HuH-7.5 (cell line): ENCODE results near the gene KLHL10.
"Not testable (repeated sequence)": the region's sequence is repeated elsewhere in the genome, so short reads cannot be mapped to it uniquely, and the experiment has no call there.

Source experiments
- DNase-seq: peaks from one replicate; pipeline ENCODE4 v3.0.0; 2011; ENCODE audit warnings: low spot score

Gene KLHL10

GRCh38 chr17:41813152-41813680 is 24.4 kb upstream of the KLHL10 start:
- no peak for DNase-seq

- DNase-seq = no peak
These were observed 23.9 kb upstream of the KLHL10 start for GRCh38 chr17:41813699-41814124.

- no peak for DNase-seq
These were observed 23.4 kb upstream of the KLHL10 start for GRCh38 chr17:41814195-41814594.

GRCh38 chr17:41816637-41817320 is 20.8 kb upstream of the KLHL10 start:
- DNase-seq = no peak

GRCh38 chr17:41818024-41818423 is 19.6 kb upstream of the KLHL10 start:
- DNase-seq = no peak

GRCh38 chr17:41821776-41822175 is 15.8 kb upstream of the KLHL10 start:
- DNase-seq = no peak

GRCh38 chr17:41822216-41823140 is 15.1 kb upstream of the KLHL10 start:
- no peak for DNase-seq

GRCh38 chr17:41823141-41823524 is 14.5 kb upstream of the KLHL10 start:
- DNase-seq = no peak

GRCh38 chr17:41823580-41823979 is 14.0 kb upstream of the KLHL10 start:
- DNase-seq = no peak

GRCh38 chr17:41824086-41824485 is 13.5 kb upstream of the KLHL10 start:
- DNase-seq = no peak

GRCh38 chr17:41825175-41825845 is 12.3 kb upstream of the KLHL10 start:
- DNase-seq = no peak

GRCh38 chr17:41829961-41830360 is 7.7 kb upstream of the KLHL10 start:
- DNase-seq = not testable (repeated sequence)

- no peak for DNase-seq
These were observed 2.3 kb upstream of the KLHL10 start for GRCh38 chr17:41835214-41835799.

- DNase-seq = peak; percentile 86
These were observed 1.6 kb upstream of the KLHL10 start, which contains the start of gene NT5C3B for GRCh38 chr17:41835800-41836549. TSS of gene NT5C3B (minus strand) at chr17:41836232. CDS start at chr17:41836193, 39 bp downstream.

- DNase-seq = no peak
These were observed 952 bp upstream of the KLHL10 start for GRCh38 chr17:41836550-41837196.

- DNase-seq = not testable (repeated sequence)
These were observed 1.8 kb downstream of the KLHL10 start for GRCh38 chr17:41839448-41839847.

- not testable (repeated sequence) for DNase-seq
These were observed 3.2 kb downstream of the KLHL10 start for GRCh38 chr17:41840781-41841180.

- no peak for DNase-seq
These were observed 7.3 kb downstream of the KLHL10 start for GRCh38 chr17:41844971-41845370.

GRCh38 chr17:41848788-41849187 is 11.2 kb downstream of the KLHL10 start:
- no peak for DNase-seq

- DNase-seq = no peak
These were observed 11.8 kb downstream of the KLHL10 start for GRCh38 chr17:41849251-41849990.
